Stomach (tissue), 4 donors: ENCODE measurements around the gene MRPS18A.

Experiments used
- EP300 ChIP-seq: sonication (generic); formaldehyde crosslinking; IDR thresholded peaks from one replicate; pipeline ENCODE4 v1.6.1; 2017; ENCODE audit warnings: antibody characterized with exemption
- TF ChIP-seq, protein P1 (sequence below), 7 experiments: fragments of 450-650 bp in 4 of 7; fragments of 200-600 bp in 3 of 7; sonication (generic) in 3 of 7; IDR thresholded peaks; one replicate each; pipeline ENCODE4 v1.5.1; 2016 to 2019; ENCODE audit warnings: antibody characterized with exemption in 7 of 7, control low read depth in 2 of 7, mild to moderate bottlenecking in 1 of 7

DNA sequence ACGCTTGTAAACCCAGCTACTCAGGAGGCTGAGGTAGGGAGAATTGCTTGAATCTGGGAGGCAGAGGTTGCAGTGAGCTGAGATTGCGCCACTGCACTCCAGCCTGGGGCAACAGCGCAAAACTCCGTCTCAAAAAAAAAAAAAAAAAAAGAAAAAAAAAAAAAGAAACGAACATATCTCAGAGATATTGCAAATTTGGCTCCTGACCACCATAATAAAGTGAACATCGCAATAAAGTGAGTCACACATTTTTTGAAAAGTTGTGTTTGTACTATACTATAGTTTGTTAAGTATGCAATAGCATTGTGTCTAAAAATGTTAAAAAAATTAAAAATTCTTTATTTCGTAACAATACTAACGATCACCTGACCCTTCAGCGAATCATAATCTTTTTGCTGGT lies 29.4 kb downstream of the MRPS18A start:
- TF ChIP-seq, protein P1, sequence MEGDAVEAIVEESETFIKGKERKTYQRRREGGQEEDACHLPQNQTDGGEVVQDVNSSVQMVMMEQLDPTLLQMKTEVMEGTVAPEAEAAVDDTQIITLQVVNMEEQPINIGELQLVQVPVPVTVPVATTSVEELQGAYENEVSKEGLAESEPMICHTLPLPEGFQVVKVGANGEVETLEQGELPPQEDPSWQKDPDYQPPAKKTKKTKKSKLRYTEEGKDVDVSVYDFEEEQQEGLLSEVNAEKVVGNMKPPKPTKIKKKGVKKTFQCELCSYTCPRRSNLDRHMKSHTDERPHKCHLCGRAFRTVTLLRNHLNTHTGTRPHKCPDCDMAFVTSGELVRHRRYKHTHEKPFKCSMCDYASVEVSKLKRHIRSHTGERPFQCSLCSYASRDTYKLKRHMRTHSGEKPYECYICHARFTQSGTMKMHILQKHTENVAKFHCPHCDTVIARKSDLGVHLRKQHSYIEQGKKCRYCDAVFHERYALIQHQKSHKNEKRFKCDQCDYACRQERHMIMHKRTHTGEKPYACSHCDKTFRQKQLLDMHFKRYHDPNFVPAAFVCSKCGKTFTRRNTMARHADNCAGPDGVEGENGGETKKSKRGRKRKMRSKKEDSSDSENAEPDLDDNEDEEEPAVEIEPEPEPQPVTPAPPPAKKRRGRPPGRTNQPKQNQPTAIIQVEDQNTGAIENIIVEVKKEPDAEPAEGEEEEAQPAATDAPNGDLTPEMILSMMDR (IDR thresholded peaks at IDR 0.05) = no peak
- no peak for TF ChIP-seq EP300
